HG03469 (cell line): Measurements from ENCODE around the gene THBS2.
"Not testable (repeated sequence)": the region's sequence is repeated elsewhere in the genome, so short reads cannot be mapped to it uniquely, and the experiment has no call there.

Source experiments
- ATAC-seq: cut with Tn5 transposase; IDR thresholded peaks from one replicate; pipeline ENCODE4 v1.9.1; 2021; ENCODE audit warnings: mild to moderate bottlenecking, moderate library complexity, moderate number of reproducible peaks; ENCODE audit not compliant: unreplicated experiment

The THBS2 gene

DNA sequence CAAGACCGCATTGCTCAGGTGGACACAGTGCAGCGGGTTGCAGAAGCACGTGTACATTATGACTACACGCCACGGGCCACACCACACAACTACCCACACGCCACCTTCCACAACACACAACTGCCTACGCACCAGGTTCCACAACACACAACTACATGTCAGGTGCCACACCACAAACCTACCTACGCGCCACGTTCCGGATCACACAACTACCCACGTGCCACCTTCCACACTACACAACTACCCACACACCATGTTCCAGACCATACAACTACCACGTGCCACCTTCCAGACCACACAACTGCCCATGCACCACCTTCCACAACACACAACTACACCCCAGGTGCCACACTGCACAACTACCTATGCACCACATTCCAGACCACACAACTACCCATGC is 20.5 kb downstream of the THBS2 start:
- no peak for ATAC-seq

DNA sequence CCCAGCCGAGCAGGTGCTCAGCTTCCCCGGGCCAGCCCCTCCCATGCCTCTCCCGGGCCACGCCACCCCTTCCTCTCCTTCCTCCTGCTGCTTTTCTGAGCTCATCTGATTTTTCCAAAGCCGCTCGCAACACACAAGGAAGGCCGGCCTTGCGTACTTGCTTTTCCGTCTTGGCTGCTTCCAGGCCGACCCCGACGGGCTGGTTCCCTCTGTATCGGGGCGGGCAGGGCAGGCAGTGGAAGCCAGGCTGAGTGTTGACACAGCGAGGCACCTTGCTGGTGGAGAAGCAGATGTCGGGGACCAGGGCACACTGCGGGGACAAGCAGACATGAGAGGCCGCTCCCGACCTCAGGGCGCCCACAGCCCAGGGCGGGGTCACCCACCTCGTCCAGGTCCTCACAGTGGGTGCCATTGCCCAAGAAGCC is 21.1 kb downstream of the THBS2 start:
- ATAC-seq, result no peak

DNA sequence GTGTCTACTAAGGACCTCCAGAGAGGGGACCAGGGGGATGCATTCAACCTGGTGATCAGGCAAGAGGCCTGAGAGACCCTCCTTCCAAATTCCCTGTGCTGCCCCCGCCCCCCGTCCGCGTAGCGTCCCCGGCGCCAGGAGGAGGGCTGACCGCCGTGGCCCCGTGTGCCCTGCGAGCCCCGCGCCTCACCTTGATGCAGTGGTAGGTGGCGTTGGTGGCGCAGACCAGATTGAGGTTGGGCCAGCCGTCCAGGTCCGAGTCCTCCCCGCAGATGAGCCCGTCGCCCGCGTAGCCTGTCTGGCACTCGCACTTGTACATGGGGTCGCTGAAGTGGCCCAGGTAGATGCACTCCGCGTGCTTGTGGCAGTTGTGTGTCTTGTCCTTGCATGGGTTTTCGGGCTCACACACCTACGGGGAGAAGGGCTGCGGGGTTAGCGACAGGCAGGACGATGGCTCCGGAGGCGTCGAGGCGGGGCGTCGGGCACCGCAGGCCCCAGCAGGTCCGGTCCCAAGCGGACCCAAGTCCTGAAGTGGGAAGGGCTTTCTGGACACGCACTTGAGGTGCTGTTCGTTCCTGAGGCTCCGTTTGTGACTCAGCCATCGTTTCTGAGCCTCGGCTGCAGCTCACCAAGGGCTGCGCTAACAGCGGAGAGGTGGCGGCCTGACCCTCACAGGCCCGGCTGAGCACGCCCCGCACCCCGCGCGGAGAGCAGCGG is 21.7 kb downstream of the THBS2 start:
- ATAC-seq, result no peak

DNA sequence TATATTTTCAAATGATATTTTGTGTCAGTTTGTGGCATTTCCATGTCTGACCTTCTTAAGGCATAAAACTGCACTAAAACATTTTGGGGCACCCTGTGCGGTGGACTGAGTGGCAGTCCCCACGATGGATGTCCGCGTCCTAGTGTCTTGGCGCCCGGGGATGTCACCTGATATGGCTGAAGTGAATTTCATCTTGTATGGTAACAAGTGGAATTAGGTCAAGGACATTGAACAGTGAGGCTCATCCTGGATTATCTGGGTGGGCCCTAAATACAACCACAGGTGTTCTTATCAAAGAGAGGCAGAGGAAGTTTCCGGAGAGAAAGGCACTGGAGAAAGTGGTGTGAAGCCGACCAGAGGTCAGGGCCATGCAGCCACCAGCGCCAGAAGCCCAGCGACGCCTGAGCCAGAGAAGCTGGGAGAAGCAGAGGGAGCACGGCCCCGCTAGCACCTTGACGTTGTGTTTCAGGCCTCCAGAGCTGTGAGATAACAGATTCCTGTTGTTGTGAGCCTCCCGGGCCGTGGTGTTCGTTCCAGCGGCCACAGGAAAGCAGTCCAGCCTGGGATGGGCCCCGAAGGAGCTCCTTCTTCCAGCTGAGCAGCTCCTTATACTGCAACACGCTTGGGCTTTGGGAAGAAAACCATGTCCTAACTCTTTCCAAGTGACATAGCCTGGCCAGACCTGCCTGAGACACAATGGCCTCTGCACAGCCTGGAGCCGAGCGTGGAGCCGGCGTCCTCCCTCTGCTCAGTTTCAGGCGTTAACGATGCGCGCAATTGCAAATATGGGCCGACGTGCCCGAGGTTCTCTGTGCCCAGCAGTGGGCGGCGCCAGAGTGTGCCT is 22.5 kb downstream of the THBS2 start:
- ATAC-seq, result no peak

DNA sequence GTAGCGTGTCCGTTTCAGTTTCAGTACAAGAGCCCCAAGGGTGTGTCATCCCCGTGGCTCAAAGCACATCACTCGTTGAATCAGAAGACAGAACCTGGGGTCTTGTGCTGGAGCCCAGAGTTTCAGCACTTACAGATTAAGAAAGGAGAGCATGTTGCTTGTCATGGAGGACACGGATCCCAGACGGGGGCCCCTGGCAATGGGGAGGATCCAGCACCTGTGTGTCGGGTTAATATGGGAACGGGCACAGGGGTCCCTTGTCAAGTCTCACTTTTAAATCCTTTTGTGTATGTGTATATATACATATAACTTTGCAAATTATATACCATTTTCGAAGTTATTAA is 23.4 kb downstream of the THBS2 start:
- ATAC-seq, result no peak

DNA sequence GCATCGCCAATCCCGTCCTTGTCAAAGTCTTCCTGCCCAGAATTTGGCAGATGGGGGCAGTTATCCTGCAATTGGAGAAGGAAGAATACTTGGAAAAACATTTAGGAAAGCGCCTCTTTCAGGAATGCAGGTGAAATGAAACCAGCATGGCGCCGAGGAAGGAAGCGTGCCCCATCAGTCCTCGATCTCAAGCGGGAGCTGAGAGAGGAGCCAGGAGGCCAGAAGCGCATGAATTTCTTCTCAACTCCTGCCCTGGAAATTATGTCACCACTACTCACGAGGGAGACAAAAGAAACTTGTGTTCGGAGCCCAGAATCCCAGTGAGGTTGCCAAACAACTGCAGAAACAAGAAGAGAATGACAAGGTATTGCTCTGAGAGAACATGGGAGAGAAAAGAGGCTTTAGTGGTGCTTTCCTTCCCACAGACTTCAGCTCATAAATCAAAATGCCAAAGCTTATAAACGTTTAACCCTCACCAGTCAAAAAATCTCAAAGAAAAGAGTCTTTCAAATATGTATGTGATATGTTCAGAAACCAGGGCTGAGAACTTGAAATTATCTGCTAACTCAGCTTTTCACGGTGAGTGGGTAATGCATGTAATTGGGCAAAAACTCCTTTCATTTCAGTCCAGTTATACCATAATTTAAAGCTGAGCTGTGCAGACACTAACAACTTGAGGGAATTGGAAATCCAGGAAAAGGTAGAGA is 23.9 kb downstream of the THBS2 start:
- no peak for ATAC-seq

DNA sequence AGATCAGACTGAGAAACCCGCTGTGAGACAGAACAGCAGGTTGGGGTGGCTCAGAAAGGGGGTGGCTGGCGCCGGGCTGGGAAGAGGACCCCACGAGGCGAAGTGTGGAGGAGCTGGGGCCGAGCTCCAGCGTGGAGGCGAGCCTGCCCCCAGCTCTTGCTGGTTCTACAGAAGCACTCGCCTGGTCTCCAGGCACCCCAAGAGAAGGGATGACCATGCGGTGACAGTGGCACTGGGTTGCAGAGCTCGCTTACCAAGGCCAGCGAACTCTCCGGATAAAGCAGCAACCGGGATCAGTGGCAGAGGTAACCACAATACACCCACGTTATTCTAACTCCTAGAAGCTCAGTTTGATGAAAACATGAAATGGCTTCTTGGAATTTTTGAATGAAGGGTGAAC is 26.5 kb downstream of the THBS2 start:
- ATAC-seq, result no peak

DNA sequence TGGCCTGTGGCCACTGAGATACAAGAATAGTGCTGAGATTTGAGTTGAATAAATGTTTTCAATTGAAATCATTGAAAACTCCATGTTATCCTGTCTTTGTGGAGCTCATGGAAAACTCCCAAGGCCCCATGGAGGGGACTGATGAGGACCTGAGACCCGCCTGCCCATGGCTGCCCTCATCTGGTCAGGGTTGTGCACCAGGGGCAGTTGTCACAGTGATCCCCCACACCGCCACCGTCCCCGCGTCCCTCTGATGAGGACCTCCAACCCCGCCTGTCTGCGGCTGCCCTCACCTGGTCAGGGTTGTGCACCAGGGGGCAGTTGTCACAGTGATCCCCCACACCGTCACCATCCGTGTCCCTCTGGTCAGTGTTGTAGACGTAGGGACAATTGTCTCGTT is 27.8 kb downstream of the THBS2 start:
- ATAC-seq, result no peak

DNA sequence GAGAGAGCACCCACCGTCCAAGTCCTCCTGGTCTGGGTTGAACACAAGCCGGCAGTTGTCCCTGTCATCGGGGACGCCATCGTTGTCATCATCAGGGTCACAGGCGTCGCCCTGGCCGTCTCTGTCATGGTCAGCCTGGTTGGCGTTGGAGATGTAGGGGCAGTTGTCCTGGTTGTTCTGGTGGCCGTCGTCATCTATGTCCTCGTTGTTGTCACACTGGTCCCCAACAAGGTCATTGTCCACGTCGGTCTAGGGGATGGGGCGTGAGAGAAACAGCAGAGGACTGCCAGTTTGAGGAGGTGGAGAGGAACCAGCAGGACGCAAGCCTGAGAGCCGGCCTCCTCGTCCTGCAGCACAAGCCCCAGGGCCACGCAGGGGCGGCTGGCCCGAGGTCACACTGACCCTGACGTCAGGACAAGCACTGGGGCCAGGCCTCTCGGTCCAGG is 28.5 kb downstream of the THBS2 start:
- ATAC-seq, result no peak

DNA sequence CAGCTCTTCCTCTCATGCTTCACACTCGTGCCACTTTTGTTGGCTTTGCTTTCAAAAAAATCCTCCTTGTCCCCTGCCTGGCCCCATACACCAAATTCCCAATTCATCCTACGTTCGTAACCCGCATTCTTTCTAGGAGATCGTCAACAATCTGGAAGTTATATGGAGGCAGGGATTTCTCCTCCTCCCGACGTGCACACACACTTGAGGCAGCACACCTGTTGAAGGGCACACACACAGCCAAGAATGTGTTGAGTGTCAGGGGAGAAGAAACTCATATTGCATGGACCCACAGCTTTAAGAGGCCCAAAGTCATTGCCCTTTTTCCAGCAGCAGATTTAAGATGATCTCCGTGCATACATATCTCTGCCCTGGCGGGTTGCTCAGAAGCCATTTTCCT is 28.9 kb downstream of the THBS2 start:
- ATAC-seq, result no peak

DNA sequence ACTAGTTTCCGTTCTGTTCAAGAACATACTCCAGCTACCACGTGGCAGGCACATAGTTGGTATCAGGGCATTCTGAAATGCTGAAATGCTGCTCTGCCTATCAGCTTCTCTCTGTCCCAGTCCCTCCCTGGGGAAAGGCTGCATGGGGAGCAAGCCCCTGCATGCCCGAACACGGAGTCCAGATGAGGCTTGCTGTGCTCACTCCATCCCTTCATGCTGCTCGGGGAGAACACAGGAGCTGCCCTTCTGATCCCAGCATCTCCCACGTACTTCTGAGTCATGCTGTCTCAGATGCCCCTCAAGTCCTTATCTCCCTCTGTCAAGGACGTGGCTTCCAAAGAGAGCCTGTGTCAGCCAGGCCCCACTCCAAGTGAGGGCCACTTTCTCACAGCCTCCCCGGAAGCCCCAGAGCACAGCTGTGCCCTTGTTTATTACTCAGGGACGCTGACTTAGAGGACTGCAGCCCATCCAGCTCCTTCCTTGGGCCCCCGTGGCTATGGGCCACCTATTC is 29.4 kb downstream of the THBS2 start:
- no peak for ATAC-seq

DNA sequence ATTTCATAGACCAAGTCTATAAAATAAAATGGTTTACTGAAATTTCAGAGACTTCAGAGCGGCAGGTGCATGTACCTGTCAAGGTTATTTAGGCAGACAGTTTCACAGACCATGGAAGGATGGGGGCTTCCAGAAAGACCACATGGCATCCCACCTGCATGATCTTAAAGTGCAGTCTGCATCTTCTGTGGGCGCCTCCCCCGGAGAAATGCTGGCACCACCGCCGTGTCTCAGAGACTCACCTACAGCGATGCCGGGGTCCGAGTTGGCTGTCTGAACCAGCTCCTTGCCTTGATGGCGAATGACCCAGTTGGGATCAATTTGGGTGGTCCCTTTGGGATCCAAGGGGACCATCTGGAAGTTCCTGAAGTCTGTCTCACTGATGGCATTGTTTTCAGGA is 30.6 kb downstream of the THBS2 start:
- ATAC-seq, result no peak

DNA sequence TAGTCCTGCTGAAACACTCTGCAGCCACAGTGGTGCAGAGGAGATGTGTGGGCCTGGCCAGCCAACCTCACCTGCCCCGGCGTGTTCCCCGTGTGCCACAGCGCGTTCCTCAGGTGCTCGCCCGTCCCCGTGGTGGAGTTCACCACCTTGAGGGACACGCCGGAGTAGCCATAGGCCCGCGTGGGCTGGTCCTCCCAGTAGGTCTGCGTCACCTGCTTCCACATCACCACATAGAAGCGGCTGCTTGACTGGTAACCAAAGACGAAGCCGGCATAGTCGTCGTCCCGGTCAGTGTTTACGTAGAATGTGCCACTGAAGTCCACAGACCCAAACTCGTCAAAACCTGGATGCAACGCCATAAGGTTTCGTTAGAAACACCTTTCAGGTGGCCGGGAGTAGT is 31.5 kb downstream of the THBS2 start:
- ATAC-seq, result no peak

DNA sequence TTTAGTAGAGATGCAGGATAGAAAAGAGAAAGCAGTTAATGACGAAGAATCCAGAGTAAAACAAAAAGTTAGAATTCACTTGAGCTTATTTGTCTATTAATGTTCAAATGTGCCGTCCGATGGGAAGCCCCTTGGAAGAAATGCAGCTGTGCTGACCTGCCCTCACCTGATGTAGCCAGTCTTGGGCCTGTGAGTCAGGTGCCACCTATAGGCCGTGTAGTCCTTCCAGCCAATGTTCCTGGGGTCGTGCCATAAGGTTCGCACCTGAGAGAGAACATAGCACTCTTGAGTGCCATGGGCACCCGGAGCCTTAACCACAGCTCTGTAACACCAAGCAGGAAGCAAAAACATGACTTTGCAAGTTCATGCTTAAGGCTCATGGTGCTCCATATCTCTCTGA is 32.4 kb downstream of the THBS2 start:
- no peak for ATAC-seq

DNA sequence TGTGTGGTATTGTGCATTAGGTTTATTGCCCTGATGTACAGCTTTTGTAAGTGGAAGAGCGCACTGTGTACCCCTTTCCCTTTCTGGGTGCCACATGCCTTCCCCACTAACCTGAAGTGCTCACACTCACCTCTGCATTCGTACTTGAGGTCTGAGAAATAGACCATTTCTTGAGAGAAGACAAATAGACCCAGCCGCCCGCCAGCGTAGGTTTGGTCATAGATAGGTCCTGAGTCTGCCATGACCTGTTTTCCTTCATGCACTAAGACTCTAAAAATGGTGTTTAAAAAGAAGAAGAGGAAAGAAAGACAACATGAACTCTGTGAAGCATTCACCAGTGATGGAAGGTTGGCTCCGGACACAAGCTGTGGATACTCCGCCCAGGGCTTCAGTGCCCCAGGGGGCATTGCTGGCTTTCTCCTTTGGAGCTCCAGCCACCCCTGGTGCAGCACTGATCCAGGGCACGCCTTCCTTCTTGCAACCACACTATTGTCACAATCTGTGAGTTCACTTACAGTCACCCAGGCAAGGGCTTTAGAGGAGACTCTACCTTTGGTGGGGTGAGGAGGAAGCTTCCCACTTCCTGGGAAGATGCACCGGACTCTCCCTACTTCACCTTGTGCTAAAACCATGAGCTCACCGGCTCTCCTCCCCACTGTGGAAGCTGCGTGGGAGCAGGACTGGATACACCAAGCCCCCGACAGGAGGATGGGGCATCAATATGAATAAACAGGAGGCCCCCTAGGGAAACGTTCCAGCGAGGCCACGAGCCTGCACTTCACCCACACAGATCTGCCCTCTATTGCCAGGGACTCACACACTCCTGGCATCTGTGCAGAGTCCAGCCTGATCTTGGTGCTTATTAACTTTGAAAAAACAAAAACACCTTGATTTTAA is 33.3 kb downstream of the THBS2 start:
- no peak for ATAC-seq

DNA sequence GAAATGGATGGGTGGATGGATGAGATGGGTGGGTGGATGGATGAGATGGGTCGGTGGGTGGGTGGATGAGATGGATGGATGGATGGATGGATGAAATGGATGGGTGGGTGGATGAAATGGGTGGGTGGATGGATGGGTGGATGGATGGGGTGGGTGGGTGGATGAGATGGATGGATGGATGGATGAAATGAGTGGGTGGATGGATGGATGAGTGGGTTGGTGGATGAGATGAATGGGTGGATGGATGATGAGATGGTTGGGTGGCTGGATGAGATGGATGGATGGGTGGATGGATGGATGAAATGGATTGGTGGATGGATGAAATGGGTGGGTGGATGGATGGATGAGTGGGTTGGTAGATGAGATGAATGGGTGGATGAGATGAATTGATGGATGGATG is 35.7 kb downstream of the THBS2 start:
- ATAC-seq, result no peak

DNA sequence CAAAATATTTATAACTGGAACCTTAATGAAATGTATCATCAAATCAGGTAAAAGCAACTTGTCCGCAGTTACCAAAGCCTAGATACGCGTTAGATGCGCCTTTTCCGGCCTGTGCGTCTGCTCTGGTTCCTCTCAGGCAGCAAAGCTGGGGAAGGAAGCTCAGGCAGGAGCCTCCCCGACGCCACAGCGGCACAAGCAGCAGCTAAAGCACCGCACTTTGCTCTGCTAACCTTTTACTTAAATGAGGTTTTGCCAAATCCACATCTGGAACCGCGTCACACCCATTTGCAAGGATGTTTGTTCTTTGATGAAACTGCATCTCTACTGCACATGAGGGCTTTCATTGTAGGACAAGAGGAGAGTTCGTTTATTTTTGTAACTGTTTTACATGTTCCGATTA is 36.8 kb downstream of the THBS2 start:
- no peak for ATAC-seq

DNA sequence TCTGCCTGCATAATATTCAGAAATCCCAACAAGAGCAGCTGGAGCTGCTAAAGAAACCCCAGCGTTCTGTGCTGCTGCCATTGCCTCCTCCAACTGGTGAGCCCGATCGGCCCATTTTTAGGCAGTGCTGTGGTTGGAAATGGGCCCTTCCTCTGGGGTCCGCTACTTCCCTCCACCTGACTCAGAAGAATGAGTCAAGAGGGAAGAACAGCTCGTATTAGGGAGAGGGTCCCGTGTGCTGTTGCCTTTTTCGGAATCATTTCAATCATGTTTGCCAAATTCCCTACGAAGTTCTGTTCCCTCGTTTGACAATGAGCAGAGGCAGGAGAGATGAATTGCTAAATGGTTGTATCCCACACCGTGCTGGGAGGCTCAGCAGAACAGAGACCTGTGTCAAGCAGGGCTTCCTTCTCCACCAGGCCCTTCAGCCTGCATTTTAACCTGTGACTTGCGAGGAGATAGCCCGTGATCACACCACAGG is 38.4 kb downstream of the THBS2 start:
- ATAC-seq, result no peak

DNA sequence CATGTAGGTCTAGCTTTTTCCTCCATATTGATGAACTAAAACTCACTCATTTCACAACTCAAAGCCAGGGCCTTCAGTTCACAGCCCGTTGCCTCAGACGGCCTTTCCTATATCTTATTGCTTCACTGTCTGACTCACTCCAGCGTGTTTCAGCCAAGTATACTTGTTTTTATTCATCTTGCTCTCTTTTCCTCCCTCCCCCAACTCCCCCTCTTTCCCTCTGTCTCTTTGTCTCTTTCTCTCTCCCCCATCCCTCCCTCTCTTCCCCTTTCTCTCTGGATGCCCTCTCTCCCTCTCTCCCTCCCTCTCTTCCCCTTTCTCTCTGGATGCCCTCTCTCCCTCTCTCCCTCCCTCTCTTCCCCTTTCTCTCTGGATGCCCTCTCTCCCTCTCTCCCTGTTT is 38.9 kb downstream of the THBS2 start:
- ATAC-seq, result not testable (repeated sequence)

DNA sequence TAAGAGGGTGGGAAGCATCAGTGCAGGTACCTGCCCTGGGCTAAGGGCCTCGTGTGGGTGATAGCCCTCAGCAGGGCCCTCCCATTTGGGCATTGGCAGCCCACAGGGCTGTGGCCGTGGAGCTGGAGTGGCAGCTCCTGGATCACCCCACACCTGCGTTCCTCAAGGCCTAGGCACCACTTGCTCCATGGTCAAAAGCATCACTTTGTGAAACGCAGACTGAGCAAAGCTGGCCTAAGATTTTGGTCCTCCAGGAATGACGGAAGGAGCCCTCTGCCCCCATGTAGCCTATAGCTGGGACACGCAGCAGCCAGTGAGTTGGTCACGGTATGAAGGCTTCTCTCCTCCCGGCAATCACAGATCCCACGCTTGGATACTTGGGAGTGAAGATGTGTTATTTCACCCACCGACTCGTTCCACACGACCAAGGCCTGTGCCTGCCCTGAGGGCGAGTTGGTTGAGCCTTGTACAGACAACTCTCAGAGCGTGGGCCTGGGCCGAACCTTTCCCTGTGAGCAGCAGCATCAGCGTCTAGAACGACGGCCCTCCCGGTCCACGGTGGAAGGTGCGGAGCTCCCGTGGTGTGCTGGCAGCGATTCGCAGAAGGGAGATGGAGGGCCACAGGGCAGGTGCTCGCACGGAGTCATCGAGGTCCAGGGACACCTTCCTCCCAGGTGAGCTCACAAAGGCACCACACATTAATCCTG is 39.7 kb downstream of the THBS2 start:
- no peak for ATAC-seq
